Activated T-cell treated with anti-CD3 and anti-CD28 coated beads, Interleukin-2, amount 50 U/mL, for 1 hour (primary cell): ENCODE results near the gene DLG2.

Source experiments
- DNase-seq: peaks from one replicate; pipeline ENCODE4 v3.0.0-alpha.2; 2020

Gene DLG2

GRCh38 chr11:84612645-84613044 is 1014.5 kb downstream of the DLG2 start:
- no peak for DNase-seq

- no peak for DNase-seq
Observed at GRCh38 chr11:84608837-84609196, 1018.3 kb downstream of the DLG2 start.

- DNase-seq: no peak
Observed at GRCh38 chr11:84607975-84608836, 1018.9 kb downstream of the DLG2 start.

- no peak for DNase-seq
Observed at GRCh38 chr11:84594602-84595001, 1032.5 kb downstream of the DLG2 start.

GRCh38 chr11:84590106-84590505 is 1037.0 kb downstream of the DLG2 start:
- DNase-seq: no peak

GRCh38 chr11:84588131-84588829 is 1038.9 kb downstream of the DLG2 start:
- no peak for DNase-seq

- DNase-seq: no peak
Observed at GRCh38 chr11:84583106-84583505, 1044.0 kb downstream of the DLG2 start.

- no peak for DNase-seq
Observed at GRCh38 chr11:84581083-84581482, 1046.1 kb downstream of the DLG2 start.

GRCh38 chr11:84580428-84580827 is 1046.7 kb downstream of the DLG2 start:
- DNase-seq: no peak

GRCh38 chr11:84573868-84574267 is 1053.3 kb downstream of the DLG2 start:
- no peak for DNase-seq

- no peak for DNase-seq
Observed at GRCh38 chr11:84566671-84567070, 1060.5 kb downstream of the DLG2 start.

- DNase-seq: no peak
Observed at GRCh38 chr11:84564867-84565184, 1062.3 kb downstream of the DLG2 start.

- DNase-seq: no peak
Observed at GRCh38 chr11:84564180-84564866, 1062.8 kb downstream of the DLG2 start.

GRCh38 chr11:84563356-84563755 is 1063.8 kb downstream of the DLG2 start:
- no peak for DNase-seq

GRCh38 chr11:84560206-84560605 is 1066.9 kb downstream of the DLG2 start:
- DNase-seq: no peak

GRCh38 chr11:84558085-84558905 is 1068.8 kb downstream of the DLG2 start:
- no peak for DNase-seq

- no peak for DNase-seq
Observed at GRCh38 chr11:84552791-84553190, 1074.4 kb downstream of the DLG2 start.

GRCh38 chr11:84549217-84549616 is 1077.9 kb downstream of the DLG2 start:
- no peak for DNase-seq

- no peak for DNase-seq
Observed at GRCh38 chr11:84544566-84544965, 1082.6 kb downstream of the DLG2 start.

GRCh38 chr11:84543367-84544159 is 1083.6 kb downstream of the DLG2 start:
- no peak for DNase-seq

GRCh38 chr11:84541731-84542340 is 1085.3 kb downstream of the DLG2 start:
- DNase-seq: no peak

GRCh38 chr11:84536456-84536855 is 1090.7 kb downstream of the DLG2 start:
- no peak for DNase-seq
